Measurements from ENCODE around the gene SCN5A. TPM values are rescaled to one million over a fixed set of nuclear protein-coding genes. Genes with fewer than 3 reads are reported as not detected.

Gene SCN5A
- total RNA-seq, 1 donor from 2014 or later, result 239 TPM

DNA sequence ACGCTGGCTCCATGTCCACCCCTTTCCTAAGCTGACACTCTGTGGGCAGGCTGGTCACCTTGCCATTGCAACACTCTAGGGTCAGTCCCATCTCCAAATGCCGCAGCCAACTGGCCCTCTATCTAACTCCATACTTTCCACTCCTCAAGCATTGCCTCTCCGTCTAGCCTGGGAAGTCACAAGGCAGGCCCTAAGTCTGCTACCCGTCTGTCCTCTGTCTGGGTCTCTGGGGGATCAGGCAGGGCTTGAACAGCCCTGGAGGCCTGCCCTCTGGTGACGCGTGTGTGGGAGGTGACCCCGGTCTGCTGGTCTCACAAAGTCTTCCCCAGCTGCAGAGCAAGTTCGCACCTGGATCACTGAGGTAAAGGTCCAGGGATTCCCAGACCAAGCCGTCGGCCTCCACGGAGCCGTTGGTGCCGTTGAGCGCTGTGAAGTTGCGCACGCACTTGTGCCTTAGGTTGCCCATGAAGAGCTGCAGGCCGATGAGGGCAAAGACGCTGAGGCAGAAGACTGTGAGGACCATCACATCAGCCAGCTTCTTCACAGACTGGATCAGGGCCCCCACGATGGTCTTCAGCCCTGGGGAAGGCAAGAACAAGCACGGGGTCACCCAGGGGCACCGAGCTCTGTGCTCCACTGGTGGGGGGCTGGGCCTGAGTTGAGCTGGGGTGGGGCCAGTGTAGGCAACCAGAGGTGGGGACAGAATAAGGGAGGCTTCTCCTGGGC lies 39.9 kb downstream of the SCN5A start:
- H3K4me1 ChIP-seq, result peaks cover 12% of the 10 kb centered on the region
- no peak overlapping the region for H3K4me3 ChIP-seq
- no peak for DNase-seq
- no peaks in the 10 kb centered on the region for H3K9me3 ChIP-seq (replicated peaks)
- intact Hi-C loops (cut with micrococcal nuclease), result no loop called here
- no peak overlapping the region for H3K27ac ChIP-seq (replicated peaks)
- peaks cover 48% of the 10 kb centered on the region for H3K36me3 ChIP-seq
- TF ChIP-seq, protein P1, sequence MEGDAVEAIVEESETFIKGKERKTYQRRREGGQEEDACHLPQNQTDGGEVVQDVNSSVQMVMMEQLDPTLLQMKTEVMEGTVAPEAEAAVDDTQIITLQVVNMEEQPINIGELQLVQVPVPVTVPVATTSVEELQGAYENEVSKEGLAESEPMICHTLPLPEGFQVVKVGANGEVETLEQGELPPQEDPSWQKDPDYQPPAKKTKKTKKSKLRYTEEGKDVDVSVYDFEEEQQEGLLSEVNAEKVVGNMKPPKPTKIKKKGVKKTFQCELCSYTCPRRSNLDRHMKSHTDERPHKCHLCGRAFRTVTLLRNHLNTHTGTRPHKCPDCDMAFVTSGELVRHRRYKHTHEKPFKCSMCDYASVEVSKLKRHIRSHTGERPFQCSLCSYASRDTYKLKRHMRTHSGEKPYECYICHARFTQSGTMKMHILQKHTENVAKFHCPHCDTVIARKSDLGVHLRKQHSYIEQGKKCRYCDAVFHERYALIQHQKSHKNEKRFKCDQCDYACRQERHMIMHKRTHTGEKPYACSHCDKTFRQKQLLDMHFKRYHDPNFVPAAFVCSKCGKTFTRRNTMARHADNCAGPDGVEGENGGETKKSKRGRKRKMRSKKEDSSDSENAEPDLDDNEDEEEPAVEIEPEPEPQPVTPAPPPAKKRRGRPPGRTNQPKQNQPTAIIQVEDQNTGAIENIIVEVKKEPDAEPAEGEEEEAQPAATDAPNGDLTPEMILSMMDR (IDR thresholded peaks at IDR 0.05; ENCODE audit: borderline replicate concordance), result no peak
- no peaks in the 10 kb centered on the region for H3K27me3 ChIP-seq (ENCODE audit: low read depth)

DNA sequence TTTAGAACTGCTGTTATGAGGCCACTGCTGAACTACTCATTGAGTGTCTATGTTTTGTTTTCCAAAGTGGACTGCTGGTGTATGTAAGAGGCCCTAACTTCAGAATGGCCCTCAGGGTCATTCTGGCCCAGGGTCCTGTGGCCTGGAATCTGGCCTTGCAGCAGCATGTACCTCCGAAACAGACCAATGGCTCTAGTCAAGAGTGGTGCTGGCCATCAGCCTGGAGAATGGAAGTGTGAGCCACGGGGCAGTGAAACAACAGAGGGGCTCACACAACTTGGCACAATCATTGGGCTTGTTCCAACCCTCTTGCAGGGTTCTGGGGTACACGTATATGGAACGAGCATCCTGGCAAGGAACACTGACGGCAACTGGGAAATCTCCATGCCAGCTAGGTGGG lies 40.5 kb downstream of the SCN5A start:
- TF ChIP-seq, protein P1 (IDR thresholded peaks at IDR 0.05; ENCODE audit: borderline replicate concordance), result no peak
- DNase-seq, result no peak
- Histone ChIP-seq H3K27me3 (ENCODE audit: low read depth) (no peaks in the 10 kb centered on the region), H3K4me3 (no peak overlapping the region), H3K9me3 (replicated peaks) (no peaks in the 10 kb centered on the region), H3K4me1 (peaks cover 6% of the 10 kb centered on the region), H3K36me3 (peaks cover 54% of the 10 kb centered on the region), H3K27ac (replicated peaks) (no peak overlapping the region)
- intact Hi-C loops (cut with micrococcal nuclease), result no loop called here

DNA sequence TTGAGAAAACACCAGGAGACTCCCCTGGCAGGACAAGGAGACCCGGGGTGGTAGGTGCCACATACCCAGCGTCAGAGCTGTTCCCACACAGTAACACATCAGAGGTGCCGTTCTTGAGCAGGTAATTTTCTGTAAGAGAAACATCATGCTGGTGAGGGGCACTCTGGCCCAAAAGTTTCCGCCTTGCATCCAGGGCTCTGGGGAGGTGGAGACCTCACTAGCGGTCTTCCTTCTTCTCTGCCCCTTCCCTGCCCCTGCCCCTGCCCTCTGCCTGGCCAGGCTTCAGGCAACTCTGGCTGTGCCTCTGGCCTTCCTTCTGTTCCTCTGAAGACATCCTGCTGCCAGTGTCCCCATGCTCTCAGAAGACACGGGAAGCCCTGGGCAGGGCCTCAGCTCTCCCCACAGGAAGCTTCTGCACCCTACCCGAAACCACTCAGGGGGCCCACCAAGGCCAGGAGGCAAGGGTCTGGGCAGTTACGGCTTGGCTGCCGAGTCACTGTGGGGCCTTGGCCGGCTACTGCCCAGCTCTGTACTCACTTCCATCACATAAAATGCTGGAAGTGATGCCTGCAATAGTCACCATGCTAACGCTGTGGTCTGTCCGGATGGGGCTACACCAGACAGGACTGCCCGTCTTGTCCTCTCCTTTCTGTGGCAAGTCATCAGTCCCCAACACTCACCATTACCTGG lies 41.3 kb downstream of the SCN5A start:
- Histone ChIP-seq H3K27ac (replicated peaks) (no peak overlapping the region), H3K4me1 (peaks cover 4% of the 10 kb centered on the region), H3K36me3 (peaks cover 61% of the 10 kb centered on the region), H3K4me3 (no peak overlapping the region), H3K27me3 (ENCODE audit: low read depth) (no peaks in the 10 kb centered on the region), H3K9me3 (replicated peaks) (no peaks in the 10 kb centered on the region)
- no peak for DNase-seq
- TF ChIP-seq, protein P1 (IDR thresholded peaks at IDR 0.05; ENCODE audit: borderline replicate concordance), result no peak
- intact Hi-C loops (cut with micrococcal nuclease), result no loop called here

DNA sequence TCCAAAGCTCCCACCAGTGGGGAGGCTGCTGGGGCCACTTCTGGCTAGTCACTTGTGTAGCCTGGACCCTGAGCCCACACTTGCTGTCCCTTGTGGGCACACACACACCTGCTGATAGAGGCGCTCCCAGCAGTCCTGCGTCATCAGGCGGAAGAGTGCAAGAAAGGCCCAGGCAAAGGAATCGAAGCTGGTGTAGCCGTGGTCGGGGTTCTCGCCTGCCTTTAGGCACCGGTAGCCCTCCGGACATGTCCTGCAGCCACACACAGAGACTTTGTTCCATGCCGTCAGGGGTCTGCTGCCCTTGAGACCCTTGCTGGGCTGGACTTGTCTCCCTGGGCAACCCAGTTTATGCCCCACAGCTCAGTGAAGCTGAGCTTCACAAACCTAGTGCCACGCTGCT lies 42.9 kb downstream of the SCN5A start:
- TF ChIP-seq, protein P1 (IDR thresholded peaks at IDR 0.05; ENCODE audit: borderline replicate concordance), result no peak
- no peak overlapping the region for H3K27ac ChIP-seq (replicated peaks)
- H3K9me3 ChIP-seq (replicated peaks), result no peaks in the 10 kb centered on the region
- peaks cover 78% of the 10 kb centered on the region for H3K36me3 ChIP-seq
- no peaks in the 10 kb centered on the region for H3K4me1 ChIP-seq
- no peak overlapping the region for H3K4me3 ChIP-seq
- no peaks in the 10 kb centered on the region for H3K27me3 ChIP-seq (ENCODE audit: low read depth)
- intact Hi-C loops (cut with micrococcal nuclease), result no loop called here
- no peak for DNase-seq

DNA sequence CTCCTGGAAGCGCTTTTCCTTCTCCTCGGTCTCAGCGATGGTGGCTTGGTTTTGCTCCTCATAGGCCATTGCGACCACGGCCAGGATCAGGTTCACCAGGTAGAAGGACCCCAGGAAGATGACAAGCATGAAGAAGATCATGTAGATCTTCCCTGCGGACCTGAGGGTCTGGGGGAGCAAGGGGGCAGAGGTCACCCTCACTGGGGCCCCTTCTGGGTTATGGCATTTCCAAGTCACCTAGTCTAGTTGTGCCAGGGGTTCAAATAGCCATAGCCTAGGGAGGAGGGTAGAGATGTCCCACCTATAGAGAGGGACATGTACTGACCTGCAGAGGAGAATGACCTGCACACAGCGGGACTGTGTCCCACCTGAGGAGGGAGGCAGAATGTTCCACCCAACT lies 43.5 kb downstream of the SCN5A start:
- no peak for DNase-seq
- H3K36me3 ChIP-seq, result peaks cover 82% of the 10 kb centered on the region
- H3K27ac ChIP-seq (replicated peaks), result no peak overlapping the region
- no peaks in the 10 kb centered on the region for H3K27me3 ChIP-seq (ENCODE audit: low read depth)
- no peaks in the 10 kb centered on the region for H3K9me3 ChIP-seq (replicated peaks)
- H3K4me3 ChIP-seq, result no peak overlapping the region
- TF ChIP-seq, protein P1 (IDR thresholded peaks at IDR 0.05; ENCODE audit: borderline replicate concordance), result no peak
- intact Hi-C loops (cut with micrococcal nuclease), result no loop called here
- H3K4me1 ChIP-seq, result no peaks in the 10 kb centered on the region

Measured in left ventricle myocardium inferior (tissue), 1 donor.